WTC11 (cell line): ENCODE measurements around the gene C6orf136. TPM values are rescaled to one million over a fixed set of nuclear protein-coding genes. Genes with fewer than 3 reads are reported as not detected.
A peak's percentile ranks its signal among the peaks of the same experiment; 100 is the strongest.

Experiments
- ATF3 ChIP-seq: sonication (generic); formaldehyde crosslinking; conservative IDR thresholded peaks from 2 replicates; pipeline ENCODE4 v1.8.1; 2022; ENCODE audit warnings: mild to moderate bottlenecking, missing genetic modification reagents
- CREM ChIP-seq: sonication (generic); formaldehyde crosslinking; IDR thresholded peaks from 2 replicates; pipeline ENCODE4 v1.8.1; 2022; ENCODE audit warnings: mild to moderate bottlenecking, missing genetic modification reagents, moderate library complexity
- ELF4 ChIP-seq: sonication (generic); formaldehyde crosslinking; IDR thresholded peaks from 2 replicates; pipeline ENCODE4 v1.8.1; 2022; ENCODE audit warnings: low read depth, mild to moderate bottlenecking, moderate library complexity, missing genetic modification reagents
- ERG ChIP-seq: fragments of 250-450 bp; sonication (Bioruptor Pico); IDR thresholded peaks from 2 replicates; pipeline ENCODE4 v1.8.0; 2021; ENCODE audit warnings: mild to moderate bottlenecking
- ETV6 ChIP-seq: sonication (generic); formaldehyde crosslinking; IDR thresholded peaks from 2 replicates; pipeline ENCODE4 v1.8.1; 2022; ENCODE audit warnings: mild to moderate bottlenecking, missing genetic modification reagents
- GABPB1 ChIP-seq: sonication (generic); formaldehyde crosslinking; IDR thresholded peaks from 2 replicates; pipeline ENCODE4 v1.8.1; 2023; ENCODE audit warnings: mild to moderate bottlenecking, missing genetic modification reagents
- HMGXB4 ChIP-seq: sonication (generic); formaldehyde crosslinking; IDR thresholded peaks from 2 replicates; pipeline ENCODE4 v1.8.1; 2023; ENCODE audit warnings: mild to moderate bottlenecking, moderate library complexity, missing genetic modification reagents
- IRF2 ChIP-seq: sonication (generic); formaldehyde crosslinking; IDR thresholded peaks from 2 replicates; pipeline ENCODE4 v1.8.0; 2022; ENCODE audit warnings: low read depth, missing genetic modification reagents, borderline replicate concordance
- JAZF1 ChIP-seq: fragments of 250-450 bp; sonication (Bioruptor Pico); IDR thresholded peaks from 2 replicates; pipeline ENCODE4 v1.9.0; 2021; ENCODE audit warnings: moderate library complexity, mild to moderate bottlenecking, inconsistent platforms
- JUN ChIP-seq: sonication (generic); formaldehyde crosslinking; IDR thresholded peaks from 2 replicates; pipeline ENCODE4 v1.8.0; 2023; ENCODE audit warnings: mild to moderate bottlenecking, missing genetic modification reagents
- MYBL2 ChIP-seq: sonication (generic); formaldehyde crosslinking; IDR thresholded peaks from 2 replicates; pipeline ENCODE4 v1.8.1; 2023; ENCODE audit warnings: mild to moderate bottlenecking, moderate library complexity, missing genetic modification reagents
- NFATC4 ChIP-seq: fragments of 250-450 bp; sonication (Bioruptor Pico); IDR thresholded peaks from 2 replicates; pipeline ENCODE4 v1.9.0; 2021; ENCODE audit warnings: mild to moderate bottlenecking
- TP53 ChIP-seq: sonication (generic); formaldehyde crosslinking; IDR thresholded peaks from 2 replicates; pipeline ENCODE4 v1.8.1; 2023; ENCODE audit warnings: mild to moderate bottlenecking, missing genetic modification reagents
- ZNF232 ChIP-seq: sonication (generic); formaldehyde crosslinking; IDR thresholded peaks from 2 replicates; pipeline ENCODE4 v1.8.0; 2022; ENCODE audit warnings: mild to moderate bottlenecking, missing genetic modification reagents
- ZNF671 ChIP-seq: fragments of 250-450 bp; sonication (Bioruptor Pico); IDR thresholded peaks from 2 replicates; pipeline ENCODE4 v1.8.0; 2021; ENCODE audit warnings: mild to moderate bottlenecking
- total RNA-seq: library from RNA; stranded (reverse); gene quantifications from 3 replicates; pipeline ENCODE4 v1.2.3, GENCODE V29; 2021
- TF ChIP-seq, protein P1 (sequence below): sonication (generic); formaldehyde crosslinking; IDR thresholded peaks from 2 replicates; pipeline ENCODE4 v1.8.0; 2023; ENCODE audit warnings: missing genetic modification reagents, mild to moderate bottlenecking, borderline replicate concordance
- TF ChIP-seq, protein P2 (sequence below): fragments of 250-450 bp; sonication (Bioruptor Pico); conservative IDR thresholded peaks from 2 replicates; pipeline ENCODE4 v1.9.0; 2021; ENCODE audit warnings: mild to moderate bottlenecking
- TF ChIP-seq, protein P3 (sequence below): sonication (generic); formaldehyde crosslinking; IDR thresholded peaks from 2 replicates; pipeline ENCODE4 v1.8.1; 2022; ENCODE audit warnings: missing genetic modification reagents, borderline replicate concordance
- TF ChIP-seq, protein P4 (sequence below): sonication (generic); formaldehyde crosslinking; IDR thresholded peaks from 2 replicates; pipeline ENCODE4 v1.8.1; 2022; ENCODE audit warnings: mild to moderate bottlenecking, moderate library complexity, missing genetic modification reagents
- TF ChIP-seq, protein P5 (sequence below): sonication (generic); formaldehyde crosslinking; IDR thresholded peaks from 2 replicates; pipeline ENCODE4 v1.8.1; 2023; ENCODE audit warnings: mild to moderate bottlenecking, missing genetic modification reagents

C6orf136 gene
- total RNA-seq, 1 experiment from 2014 or later, result 26.5 TPM

DNA sequence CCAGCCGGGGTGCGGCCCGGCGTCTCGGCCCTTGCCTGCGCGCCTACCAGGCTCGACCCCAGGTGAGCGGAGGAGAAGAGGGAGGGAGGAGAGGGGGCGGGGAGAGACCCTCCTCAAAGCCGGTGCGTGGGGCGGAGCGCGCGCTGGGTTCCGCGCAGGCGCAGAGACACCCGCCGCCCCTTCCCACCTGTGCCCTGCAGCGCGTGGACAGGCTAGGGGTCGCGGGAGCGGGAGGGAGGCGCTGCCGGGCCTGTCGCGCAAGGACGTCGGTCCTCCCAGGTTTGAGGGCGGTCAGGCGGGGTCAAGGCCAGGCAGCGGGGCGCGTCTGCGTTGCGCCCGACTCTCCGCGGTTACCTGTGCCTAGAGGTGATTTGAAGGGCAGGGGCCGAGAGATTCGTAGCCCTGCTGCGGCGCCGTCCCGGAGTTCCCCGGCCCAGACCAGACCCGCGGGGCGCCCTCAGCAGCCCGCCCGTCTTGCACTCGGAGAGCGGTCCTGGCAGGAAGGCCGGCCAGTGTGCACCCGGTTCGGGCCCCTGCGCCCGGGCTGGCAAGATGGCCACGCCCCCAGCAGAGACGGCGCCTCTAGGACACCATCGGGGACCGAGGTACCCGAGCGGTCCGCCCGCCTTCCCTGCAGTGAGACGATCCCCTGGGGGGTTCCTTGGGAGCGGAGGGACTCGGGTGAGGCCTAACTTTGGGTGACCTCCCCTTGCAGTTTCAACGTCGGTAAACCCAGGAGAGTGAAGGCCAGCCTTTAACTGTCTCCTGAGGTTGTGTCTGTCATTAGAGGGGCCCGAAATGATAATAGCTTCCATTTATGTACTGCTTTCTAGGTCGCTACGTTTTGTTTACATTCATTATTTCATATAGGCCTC lies 546 bp downstream of the C6orf136 start (continued):
- TF ChIP-seq, protein P1, sequence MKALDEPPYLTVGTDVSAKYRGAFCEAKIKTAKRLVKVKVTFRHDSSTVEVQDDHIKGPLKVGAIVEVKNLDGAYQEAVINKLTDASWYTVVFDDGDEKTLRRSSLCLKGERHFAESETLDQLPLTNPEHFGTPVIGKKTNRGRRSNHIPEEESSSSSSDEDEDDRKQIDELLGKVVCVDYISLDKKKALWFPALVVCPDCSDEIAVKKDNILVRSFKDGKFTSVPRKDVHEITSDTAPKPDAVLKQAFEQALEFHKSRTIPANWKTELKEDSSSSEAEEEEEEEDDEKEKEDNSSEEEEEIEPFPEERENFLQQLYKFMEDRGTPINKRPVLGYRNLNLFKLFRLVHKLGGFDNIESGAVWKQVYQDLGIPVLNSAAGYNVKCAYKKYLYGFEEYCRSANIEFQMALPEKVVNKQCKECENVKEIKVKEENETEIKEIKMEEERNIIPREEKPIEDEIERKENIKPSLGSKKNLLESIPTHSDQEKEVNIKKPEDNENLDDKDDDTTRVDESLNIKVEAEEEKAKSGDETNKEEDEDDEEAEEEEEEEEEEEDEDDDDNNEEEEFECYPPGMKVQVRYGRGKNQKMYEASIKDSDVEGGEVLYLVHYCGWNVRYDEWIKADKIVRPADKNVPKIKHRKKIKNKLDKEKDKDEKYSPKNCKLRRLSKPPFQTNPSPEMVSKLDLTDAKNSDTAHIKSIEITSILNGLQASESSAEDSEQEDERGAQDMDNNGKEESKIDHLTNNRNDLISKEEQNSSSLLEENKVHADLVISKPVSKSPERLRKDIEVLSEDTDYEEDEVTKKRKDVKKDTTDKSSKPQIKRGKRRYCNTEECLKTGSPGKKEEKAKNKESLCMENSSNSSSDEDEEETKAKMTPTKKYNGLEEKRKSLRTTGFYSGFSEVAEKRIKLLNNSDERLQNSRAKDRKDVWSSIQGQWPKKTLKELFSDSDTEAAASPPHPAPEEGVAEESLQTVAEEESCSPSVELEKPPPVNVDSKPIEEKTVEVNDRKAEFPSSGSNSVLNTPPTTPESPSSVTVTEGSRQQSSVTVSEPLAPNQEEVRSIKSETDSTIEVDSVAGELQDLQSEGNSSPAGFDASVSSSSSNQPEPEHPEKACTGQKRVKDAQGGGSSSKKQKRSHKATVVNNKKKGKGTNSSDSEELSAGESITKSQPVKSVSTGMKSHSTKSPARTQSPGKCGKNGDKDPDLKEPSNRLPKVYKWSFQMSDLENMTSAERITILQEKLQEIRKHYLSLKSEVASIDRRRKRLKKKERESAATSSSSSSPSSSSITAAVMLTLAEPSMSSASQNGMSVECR (CRISPR knock-in tag), result peak; percentile 84; the same call in 1 of the 2 replicates
- no peak for TF ChIP-seq NFATC4 (CRISPR knock-in tag)
- TF ChIP-seq ELF4 (CRISPR knock-in tag), result 0 out of 2 replicates have a peak, but pooled peaks have one; percentile 16
- no peak; the same call in 1 of the 2 replicates for TF ChIP-seq JUN (CRISPR knock-in tag)
- TF ChIP-seq, protein P2, sequence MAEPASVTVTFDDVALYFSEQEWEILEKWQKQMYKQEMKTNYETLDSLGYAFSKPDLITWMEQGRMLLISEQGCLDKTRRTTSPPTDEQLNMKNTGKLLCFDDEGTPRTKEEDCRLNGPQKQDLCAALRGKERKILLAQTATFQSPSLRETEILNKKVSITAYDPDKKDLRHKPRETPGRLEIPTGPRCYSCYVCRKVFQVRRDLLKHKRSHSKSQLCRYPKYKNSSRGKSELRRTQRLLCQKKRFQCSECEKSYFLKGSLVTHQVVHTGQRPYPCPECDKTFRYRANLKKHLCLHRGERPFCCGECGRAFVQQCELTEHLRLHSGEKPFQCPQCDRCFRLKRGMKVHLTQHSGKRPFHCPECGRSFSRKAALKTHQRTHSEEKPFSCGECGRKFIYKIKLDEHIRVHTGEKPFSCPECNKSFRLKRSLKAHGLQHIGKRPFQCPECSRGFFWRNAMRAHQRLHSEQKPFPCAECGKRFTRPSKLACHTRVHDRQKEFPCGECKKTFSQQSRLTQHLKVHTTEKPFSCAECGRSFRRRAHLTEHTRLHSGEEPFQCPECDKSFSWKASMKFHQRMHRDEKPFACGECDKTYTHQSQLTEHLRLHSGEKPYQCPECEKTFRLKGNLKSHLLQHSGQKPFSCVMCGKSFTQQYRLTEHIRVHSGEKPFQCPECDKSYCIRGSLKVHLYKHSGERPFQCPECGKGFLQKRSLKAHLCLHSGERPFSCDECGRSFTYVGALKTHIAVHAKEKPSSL (CRISPR knock-in tag), result no peak
- TF ChIP-seq ERG (CRISPR knock-in tag), result no peak
- TF ChIP-seq, protein P3, sequence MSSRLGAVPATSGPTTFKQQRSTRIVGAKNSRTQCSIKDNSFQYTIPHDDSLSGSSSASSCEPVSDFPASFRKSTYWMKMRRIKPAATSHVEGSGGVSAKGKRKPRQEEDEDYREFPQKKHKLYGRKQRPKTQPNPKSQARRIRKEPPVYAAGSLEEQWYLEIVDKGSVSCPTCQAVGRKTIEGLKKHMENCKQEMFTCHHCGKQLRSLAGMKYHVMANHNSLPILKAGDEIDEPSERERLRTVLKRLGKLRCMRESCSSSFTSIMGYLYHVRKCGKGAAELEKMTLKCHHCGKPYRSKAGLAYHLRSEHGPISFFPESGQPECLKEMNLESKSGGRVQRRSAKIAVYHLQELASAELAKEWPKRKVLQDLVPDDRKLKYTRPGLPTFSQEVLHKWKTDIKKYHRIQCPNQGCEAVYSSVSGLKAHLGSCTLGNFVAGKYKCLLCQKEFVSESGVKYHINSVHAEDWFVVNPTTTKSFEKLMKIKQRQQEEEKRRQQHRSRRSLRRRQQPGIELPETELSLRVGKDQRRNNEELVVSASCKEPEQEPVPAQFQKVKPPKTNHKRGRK (CRISPR knock-in tag), result no peak
- TF ChIP-seq JAZF1, result no peak
- peak; percentile 95 for TF ChIP-seq HMGXB4 (CRISPR knock-in tag)
- TF ChIP-seq GABPB1, result peak; percentile 81
- peak; percentile 83 for TF ChIP-seq ETV6 (CRISPR knock-in tag)
- TF ChIP-seq, protein P4, sequence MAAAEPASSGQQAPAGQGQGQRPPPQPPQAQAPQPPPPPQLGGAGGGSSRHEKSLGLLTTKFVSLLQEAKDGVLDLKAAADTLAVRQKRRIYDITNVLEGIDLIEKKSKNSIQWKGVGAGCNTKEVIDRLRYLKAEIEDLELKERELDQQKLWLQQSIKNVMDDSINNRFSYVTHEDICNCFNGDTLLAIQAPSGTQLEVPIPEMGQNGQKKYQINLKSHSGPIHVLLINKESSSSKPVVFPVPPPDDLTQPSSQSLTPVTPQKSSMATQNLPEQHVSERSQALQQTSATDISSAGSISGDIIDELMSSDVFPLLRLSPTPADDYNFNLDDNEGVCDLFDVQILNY, result peak; percentile 83; the same call in 1 of the 2 replicates
- 0 out of 2 replicates have a peak, but pooled peaks have one; percentile 34 for TF ChIP-seq MYBL2
- TF ChIP-seq, protein P5, sequence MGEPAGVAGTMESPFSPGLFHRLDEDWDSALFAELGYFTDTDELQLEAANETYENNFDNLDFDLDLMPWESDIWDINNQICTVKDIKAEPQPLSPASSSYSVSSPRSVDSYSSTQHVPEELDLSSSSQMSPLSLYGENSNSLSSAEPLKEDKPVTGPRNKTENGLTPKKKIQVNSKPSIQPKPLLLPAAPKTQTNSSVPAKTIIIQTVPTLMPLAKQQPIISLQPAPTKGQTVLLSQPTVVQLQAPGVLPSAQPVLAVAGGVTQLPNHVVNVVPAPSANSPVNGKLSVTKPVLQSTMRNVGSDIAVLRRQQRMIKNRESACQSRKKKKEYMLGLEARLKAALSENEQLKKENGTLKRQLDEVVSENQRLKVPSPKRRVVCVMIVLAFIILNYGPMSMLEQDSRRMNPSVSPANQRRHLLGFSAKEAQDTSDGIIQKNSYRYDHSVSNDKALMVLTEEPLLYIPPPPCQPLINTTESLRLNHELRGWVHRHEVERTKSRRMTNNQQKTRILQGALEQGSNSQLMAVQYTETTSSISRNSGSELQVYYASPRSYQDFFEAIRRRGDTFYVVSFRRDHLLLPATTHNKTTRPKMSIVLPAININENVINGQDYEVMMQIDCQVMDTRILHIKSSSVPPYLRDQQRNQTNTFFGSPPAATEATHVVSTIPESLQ (CRISPR knock-in tag), result no peak
- no peak for TF ChIP-seq ATF3
- peak; percentile 73; the same call in 1 of the 2 replicates for TF ChIP-seq CREM (CRISPR knock-in tag)
- no peak for TF ChIP-seq TP53
- peak; percentile 96 for TF ChIP-seq ZNF232 (CRISPR knock-in tag)
- TF ChIP-seq ZNF671 (CRISPR knock-in tag), result no peak
- TF ChIP-seq IRF2 (CRISPR knock-in tag), result no peak
